NCI-H226 (cell line): ENCODE measurements around the gene GBP7.
"Not testable (repeated sequence)": the region's sequence is repeated elsewhere in the genome, so short reads cannot be mapped to it uniquely, and the experiment has no call there.

Experiments used
- DNase-seq: peaks from one replicate; pipeline ENCODE4 v3.0.0-alpha.2; 2015

Gene GBP7, protein sequence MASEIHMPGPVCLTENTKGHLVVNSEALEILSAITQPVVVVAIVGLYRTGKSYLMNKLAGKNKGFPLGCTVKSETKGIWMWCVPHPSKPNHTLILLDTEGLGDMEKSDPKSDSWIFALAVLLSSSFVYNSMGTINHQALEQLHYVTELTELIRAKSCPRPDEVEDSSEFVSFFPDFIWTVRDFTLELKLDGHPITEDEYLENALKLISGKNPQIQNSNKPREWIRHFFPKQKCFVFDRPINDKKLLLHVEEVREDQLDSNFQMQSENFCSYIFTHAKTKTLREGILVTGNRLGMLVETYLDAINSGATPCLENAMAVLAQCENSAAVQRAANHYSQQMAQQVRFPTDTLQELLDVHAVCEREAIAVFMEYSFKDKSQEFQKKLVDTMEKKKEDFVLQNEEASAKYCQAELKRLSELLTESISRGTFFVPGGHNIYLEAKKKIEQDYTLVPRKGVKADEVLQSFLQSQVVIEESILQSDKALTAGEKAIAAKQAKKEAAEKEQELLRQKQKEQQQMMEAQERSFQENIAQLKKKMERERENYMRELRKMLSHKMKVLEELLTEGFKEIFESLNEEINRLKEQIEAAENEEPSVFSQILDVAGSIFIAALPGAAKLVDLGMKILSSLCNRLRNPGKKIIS

DNA sequence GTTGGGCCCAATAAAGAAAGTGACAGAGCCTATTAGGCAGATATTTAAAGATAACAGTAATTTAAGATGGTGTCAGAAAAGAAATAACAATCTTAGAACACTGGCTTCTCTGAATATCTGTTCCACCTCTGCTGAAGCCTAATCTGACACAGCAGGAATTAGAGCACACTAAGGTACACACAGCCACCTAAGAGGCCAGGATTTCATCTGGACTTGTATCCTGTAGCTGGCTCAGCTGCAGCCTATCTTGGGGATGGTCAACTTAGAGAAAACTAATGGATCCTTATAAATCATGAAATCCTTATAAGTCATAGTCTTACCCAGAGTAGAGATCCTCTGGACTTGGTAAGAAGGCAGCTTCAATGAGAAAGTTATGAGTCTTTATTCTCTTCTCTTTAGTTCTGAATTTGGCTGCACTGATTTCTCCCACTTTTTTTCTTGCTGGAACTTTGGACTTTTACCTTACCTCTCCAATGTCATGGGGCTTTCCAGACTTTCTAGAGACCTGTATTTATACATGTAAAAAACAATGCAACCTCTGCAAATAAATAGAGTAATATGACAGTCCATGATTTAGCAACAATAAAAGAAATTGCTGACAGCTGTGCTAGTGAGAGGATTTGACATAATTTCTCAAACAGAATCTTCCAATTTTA, at the start of gene GBP7:
TSS of gene GBP7 (minus strand) at position 403 of the 656 bp plus-strand sequence. CDS start 4,068 bp downstream, outside the sequence.
- DNase-seq, result no peak

DNA sequence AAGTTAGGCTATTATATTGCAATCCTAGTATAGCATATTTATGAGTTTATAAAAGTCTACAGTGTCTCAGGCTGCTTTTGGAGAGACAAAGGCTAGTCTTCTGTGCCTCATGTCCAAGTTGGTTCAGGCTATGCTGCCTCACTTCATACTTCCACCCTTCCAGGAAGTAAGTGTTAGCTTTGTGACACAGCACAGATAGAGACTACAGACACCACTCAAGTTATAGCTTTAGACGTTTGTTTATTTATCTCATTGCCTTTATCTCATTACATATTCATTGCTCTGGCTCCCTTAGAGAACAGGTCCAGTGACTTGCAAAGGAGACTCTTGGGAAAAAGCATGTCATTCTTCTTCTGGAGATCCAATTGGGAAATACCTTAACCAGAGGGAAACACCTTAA, 45.5 kb upstream of the GBP7 start:
- DNase-seq, result no peak

DNA sequence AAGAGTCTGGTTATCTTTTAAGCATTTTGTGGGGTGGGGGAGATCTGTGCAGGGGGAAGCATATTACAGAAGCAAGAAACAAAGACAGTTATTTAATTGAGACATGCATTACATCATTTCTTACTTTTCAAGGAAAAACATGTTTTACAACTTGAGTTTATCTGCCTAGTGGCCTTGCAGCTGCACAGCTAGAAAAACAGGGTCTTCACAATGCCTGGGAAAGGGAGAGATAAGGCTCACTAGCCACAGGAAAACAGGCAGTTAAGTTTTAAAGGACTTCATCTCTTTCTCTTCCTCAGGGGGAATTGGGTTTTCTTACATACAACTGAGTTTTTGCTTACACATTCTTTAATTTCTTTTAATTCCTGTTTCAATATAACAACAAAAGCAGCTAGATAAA, 44.0 kb upstream of the GBP7 start:
- DNase-seq, result not testable (repeated sequence)

DNA sequence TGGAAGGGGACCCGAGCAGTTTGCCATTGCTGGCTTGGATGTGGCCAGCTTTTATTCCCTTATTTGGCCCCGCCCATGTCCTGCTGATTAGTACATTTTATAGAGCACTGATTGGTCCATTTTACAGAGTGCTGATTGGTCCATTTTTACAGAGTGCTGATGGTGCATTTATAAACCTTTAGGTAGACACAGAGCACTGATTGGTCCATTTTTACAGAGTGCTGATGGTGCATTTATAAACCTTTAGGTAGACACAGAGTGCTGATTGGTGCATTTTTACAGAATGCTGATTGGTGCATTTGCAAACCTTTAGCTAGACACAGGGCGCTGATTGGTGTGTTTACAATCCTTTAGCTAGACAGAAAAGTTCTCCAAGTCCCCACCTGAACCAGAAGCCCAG, 43.1 kb upstream of the GBP7 start:
- DNase-seq, result not testable (repeated sequence)

DNA sequence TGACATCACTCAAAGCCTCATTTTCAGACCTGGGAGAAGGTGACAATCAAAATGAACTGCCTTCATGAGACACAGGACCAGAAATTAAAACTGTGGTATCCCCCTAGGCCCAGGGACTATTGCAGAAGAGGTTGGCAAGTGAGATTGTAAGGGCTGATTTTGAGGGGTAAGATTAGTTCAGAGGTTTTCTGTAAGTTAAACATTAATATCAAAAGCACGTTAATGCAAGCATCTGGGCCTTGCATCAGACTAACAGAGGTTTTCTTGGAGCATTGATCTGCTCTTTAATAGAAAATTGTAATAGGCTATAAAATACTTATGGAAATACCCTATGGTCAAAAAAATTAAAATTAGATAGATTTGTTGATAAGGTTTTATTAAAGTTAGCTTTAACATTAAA, 37.5 kb upstream of the GBP7 start:
- no peak for DNase-seq

DNA sequence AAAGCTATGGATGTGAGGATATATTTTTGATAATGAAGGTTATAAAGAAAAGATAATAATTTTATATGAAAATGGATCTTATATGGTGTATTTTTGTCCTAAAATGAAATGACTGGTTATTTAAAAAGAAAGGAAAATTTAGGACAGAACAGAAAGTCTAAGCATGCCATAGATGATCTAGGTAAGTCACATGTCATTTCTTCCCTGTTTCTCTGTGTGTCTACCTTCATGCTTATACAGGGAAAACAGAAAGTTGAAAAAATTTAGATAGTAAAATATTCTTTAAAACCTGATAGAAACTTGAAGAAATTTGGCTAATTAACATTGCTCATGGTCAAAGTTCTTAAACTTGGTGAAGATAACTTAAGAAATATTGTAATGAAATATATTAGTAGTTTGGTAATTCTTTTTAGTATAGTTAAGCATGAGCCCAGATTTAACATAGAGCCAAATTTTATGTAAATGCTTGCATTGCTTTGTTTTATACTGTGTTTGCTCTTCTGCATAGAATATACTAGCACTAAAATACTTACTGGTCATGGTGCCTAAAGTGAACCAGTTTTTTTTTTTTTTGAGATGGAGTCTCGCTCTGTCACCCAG, 35.3 kb upstream of the GBP7 start:
- no peak for DNase-seq

DNA sequence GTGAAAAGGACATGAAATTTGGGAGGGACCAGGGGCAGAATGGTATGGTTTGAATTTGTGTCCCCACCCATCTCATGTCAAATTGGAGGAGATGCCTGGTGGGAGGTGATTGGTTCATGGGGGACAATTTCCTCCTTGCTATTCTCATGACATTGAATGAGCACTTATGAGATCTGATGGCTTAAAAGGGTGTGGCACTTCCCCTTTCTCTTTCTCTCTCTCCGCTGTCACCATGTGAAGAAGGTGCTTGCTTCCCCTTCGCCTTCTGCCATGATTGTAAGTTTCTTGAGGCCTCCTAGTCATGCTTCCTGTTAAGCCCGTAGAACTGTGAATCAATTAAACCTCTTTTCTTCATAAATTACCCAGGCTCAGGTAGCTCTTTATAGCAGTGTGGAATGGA, 30.6 kb upstream of the GBP7 start:
- DNase-seq, result no peak

DNA sequence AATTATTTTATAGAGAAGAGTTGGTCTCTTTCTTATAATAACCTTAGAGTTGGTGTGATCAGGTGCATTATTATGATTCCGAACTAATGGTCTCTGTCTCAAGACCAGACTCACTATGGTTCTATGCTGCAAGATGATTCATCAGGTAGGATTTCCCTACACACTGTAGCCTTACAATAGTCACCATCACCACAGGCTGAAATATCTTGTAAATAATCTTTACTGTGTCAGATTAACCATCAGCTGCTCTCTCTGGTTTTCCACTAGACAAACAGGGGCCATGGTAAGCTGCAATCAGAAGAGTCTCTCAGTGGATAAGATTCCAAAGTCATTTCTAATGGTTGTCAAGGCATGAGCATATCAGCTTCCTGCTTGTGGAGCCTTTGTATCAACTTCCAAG, 27.4 kb upstream of the GBP7 start:
- peak; percentile 69 for DNase-seq

DNA sequence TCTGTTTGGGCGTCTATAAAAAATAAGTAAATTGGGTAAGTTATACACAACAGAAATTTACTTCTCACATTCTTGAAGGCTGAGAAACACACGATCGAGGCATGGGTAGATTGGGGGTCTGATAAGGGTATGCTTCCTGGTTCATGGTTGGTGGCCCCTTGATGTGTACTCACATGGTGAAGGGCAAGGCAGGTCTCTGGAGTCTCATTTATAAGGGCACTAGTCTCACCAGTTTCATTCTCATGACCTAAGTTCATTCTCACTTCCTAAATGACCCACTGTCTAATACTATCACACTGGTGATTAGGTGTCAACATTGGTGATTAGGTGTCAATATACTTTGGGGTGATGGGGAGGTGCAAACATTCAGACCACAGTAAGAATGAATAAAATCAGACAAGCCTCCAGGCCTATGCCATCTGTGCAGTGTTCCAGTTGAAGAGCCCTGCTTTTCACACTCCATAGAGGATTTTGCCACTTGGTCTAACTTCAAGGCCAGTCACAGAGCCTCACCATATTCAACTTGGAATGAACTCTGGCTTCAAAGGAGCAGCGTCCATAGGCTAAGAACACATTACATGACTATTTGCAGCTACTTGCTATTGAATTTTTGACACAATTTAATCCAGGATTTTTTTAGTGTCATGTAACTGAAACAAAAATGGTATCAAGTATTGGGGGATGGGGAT, 25.4 kb upstream of the GBP7 start:
- DNase-seq, result no peak

DNA sequence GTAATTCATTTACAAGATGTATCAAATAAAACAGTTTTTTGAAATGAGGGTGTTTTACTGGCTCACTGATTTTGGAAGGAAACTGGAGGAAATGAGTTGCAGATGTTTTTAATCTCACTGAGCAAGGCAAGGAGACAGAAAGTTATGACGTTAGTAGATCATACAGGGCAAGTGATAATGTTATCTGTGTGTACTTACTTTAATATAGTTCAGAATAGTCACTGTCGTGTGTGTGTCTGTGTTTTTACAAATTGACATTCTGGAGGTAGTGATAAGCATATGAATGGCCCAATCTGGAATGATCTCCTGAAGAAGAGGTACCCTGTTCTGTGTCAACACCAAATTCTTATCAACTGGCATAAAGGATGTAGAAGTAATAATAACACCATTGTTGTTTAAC, 24.9 kb upstream of the GBP7 start:
- DNase-seq, result no peak

DNA sequence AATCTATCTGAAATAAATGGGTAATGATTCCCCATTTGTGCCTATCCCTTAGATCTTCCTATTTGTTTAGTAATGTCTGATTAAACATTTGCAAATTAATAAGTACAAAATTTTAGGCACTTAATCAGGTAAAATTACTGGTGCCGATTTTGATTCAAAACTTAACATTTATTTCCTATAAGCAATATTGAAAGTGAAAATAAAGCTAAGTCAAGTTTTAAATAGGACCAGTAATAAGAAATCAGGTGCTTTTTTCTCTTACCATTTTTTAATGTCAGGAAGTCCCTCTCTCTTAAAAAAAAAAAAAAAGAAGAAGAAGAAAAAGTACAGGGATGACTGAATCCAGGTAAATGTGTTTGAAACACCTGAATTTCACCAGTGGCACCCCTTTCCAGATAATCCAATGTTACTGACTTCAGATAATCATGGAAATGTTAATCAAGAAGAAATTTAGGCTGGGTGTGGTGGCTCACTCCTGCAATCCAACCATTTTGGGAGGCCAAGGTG, 23.8 kb upstream of the GBP7 start:
- no peak for DNase-seq

DNA sequence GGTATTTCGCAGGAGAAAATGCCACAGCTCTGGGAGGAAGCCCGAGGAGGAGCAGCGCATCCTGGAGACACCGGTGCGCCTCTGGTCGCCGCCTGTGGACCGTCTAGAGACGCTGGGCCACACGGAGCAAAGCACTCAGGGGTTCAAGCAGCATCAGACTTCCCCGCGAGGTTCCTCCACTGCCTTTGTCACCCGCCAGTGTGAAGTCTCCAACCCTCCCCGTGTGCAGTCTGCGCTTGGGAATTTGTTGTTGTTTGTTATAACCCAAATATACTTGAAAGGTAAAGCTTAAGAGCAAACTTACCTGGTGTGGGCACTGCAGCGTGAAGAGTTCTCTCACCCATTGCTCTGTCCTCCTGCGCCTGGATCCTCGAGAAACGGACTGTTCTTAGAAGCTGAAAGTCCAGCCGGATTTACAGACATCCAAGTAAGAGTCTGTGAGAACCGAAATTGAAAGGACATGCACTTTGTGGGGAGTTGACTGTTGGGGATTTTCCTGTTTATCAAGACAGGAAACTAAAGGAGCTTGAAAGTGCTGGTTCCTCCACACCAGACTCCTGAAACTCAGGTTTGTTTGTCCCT, 22.8 kb upstream of the GBP7 start, which contains the start of gene GBP4:
TSS of gene GBP4 (minus strand) at position 452 of the 582 bp plus-strand sequence. CDS start at position 344, 108 bp downstream.
- peak; percentile 15 for DNase-seq

DNA sequence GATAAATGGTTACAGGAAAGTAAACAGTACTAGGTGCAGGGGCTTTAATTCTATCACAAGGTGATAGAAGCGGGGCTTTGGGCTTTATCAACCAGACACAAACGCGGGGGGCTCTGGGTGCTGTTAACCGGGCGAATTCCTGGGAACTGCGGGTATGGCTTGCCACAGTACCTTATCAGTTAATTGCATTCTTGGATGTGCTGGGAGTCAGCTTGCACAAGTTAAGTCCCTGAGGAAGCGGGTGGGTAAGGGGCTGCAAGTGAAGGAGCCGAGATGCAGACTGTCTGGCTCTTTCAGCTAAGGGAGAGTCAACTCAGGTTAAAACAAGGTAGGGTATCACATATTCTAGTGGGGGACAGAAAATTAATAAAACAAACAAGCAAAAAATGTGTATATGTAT, 22.3 kb upstream of the GBP7 start:
- no peak for DNase-seq

DNA sequence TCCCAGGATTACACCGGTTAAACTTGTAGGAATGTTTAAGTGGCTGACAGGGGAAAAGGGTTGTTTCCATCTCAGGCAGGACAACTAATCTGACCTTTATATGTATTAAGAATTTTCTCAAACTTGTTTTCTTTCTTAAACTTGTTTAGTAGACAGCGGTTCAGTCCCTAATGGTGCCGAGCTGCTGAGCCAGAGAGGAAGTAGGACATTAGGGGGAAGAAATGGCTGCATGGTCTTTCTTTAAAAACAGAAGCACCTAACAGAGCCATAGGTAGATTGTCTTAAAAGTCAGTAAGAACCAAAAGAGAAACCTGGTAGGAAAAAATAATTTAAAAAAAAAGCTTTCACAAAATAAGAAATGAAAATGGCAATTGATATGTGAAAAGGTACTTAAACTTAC, 19.7 kb upstream of the GBP7 start:
- no peak for DNase-seq

DNA sequence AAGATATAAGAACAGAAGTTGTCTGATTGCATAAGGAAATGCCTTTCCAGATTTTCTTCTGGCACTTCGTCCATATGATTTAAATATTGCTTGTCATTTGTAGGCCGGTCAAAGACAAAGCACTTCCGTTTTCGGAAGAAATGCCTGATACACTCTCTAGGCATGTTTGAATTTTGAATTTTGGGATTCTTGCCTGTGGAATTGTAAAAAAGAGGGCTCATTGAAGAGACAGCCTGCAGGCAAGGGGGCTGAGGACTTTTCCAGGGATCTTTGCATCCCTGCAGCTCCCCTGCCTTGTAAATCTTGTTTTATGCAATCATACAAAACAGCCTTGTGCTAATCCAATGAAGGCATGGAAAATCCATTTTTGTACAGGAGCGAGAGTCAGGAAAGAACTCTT, 15.5 kb upstream of the GBP7 start:
- DNase-seq, result no peak

DNA sequence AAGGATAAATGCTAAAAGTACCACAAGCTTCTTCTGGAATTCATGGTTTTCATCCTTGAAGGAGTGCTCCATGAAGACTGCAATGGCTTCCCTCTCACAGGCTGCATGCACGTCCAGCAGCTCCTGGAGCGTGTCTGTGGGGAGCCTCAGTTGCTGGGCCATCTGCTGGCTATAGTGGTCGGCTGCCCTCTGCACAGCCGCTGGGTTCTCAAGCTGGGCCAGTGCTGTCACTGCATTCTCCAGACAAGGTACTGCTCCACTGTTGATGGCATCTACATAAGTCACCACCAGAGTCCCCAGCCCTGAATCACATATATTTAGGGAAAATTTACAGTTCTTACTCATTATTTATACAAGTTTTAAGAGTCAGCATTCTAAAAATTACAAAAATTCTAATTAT, 14.2 kb upstream of the GBP7 start:
- DNase-seq, result no peak

DNA sequence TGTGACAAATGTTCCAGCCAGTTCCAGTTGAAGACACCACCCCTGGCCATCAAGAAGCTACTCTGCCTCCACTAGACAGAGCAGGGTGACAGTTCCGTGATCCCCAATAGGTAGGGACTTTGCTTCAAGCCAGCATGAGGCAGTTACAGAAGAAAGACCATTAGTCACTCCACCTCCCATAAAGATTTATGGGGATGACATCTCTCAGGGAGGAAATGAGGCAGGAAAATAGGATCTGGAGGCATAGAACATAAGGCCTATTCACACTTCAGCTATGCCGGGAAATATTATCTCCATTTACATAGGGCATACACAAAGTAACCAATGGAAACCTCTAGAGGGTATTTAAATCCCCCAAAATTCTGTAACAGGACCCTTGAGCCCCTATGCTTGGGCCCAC, 3.5 kb upstream of the GBP7 start:
- DNase-seq, result peak; percentile 43

DNA sequence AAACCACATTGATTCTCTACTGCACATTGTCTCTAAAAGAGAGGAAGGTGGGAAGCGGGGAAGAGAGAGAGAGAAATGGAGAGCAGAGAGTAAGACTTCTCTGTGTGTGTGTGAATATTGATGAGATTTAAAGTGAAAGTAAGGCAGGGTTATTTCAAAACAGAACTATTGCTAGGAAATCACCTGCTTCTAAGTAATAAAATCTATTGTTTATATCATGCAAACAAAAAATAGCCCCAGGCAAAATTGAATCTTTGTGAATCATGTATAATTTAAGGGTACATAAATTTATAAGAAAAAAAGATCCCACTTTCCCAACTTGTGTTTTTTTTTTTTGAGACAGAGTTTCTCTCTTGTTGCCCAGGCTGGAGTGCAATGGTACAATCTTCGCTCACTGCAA, 1.2 kb upstream of the GBP7 start:
- no peak for DNase-seq

DNA sequence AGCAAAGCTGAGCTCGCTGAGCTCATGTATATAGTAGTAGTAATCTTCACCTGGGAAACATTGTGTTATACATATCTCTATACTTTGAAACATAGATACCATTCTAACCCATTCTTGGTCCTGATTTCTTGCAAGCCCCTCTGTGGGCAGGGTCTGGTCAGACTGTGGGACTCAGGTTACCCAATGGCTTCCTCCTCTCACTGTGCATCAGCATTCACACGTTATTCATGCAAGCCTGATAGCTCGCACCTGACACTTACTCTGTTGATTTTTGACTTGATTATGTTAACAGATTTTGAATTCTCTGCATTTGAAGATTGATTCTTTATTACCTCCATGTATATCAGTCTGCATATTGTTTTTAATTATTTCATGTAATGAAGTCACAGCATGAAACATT, 1.3 kb downstream of the GBP7 start:
- DNase-seq, result no peak

DNA sequence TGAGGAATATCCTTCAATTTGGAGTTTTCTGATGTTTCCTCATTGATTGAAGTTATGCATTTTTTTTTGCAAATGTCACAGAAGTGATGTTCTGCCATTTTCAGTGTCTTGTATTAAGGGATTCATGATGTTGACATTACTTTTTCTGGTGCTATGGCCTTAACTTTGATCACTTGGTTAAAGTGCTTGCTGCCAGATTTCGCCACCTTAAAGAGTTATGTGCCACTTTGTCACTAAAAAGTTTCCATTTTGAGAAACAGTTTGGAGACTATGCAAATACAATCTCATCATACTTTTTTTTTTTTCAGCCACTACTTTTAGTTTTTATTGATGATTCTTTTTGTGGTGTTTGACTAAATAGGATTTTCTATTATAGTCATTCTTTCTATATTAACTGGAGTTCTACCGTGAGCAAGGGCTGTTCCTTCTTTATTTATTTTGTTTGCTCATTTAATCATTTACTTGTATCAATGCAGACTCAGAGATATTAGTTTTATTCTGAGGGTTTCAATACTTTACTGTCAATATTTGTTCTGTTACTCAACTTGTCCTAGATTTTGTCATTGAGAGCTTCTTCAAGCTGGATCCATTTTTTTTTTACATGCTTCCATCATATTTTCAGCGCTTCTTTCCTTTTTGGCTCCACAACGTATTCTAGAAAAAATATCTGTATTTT, 3.2 kb downstream of the GBP7 start:
- no peak for DNase-seq

DNA sequence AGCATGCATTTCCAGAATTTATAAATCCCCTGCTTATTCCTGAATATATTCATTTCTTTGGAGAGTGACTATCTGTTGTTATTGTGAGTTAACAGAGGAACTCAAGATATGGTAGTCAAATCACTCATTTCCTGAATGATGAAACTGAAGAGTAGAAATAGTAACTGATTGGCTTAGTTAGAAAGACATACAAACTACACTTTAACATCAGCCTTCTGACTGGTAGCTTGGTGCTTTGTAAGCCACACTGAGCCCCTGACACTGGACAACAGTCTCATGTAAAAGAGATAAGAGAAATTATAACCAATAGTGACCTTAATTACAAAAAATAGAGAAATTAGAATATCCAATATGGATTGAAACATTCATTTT, 4.8 kb downstream of the GBP7 start:
- no peak for DNase-seq
